HG02884 (cell line): Measurements from ENCODE around the gene NXN.
"Not testable (repeated sequence)": the region's sequence is repeated elsewhere in the genome, so short reads cannot be mapped to it uniquely, and the experiment has no call there.

Source experiments
- ATAC-seq: cut with Tn5 transposase; IDR thresholded peaks from one replicate; pipeline ENCODE4 v1.9.1; 2021; ENCODE audit warnings: mild to moderate bottlenecking, moderate library complexity; ENCODE audit not compliant: unreplicated experiment

Gene NXN

GRCh38 chr17:981292-981658, 1.7 kb upstream of the NXN start:
- ATAC-seq = no peak

- ATAC-seq = no peak
Observed at GRCh38 chr17:980406-981291, 1.1 kb upstream of the NXN start.

GRCh38 chr17:979212-979538, 401 bp downstream of the NXN start:
- ATAC-seq = no peak

GRCh38 chr17:978103-979093, 1.2 kb downstream of the NXN start:
- no peak for ATAC-seq

- no peak for ATAC-seq
Observed at GRCh38 chr17:977166-977565, 2.4 kb downstream of the NXN start.

- ATAC-seq = no peak
Observed at GRCh38 chr17:976312-976711, 3.3 kb downstream of the NXN start.

GRCh38 chr17:975371-975915, 4.1 kb downstream of the NXN start:
- ATAC-seq = no peak

GRCh38 chr17:974778-975177, 4.8 kb downstream of the NXN start:
- not testable (repeated sequence) for ATAC-seq

- no peak for ATAC-seq
Observed at GRCh38 chr17:973053-973452, 6.5 kb downstream of the NXN start.

GRCh38 chr17:971861-972260, 7.7 kb downstream of the NXN start:
- not testable (repeated sequence) for ATAC-seq

GRCh38 chr17:970364-970763, 9.2 kb downstream of the NXN start:
- no peak for ATAC-seq

- no peak for ATAC-seq
Observed at GRCh38 chr17:969811-970355, 9.7 kb downstream of the NXN start.

- ATAC-seq = no peak
Observed at GRCh38 chr17:968812-969730, 10.5 kb downstream of the NXN start.

- ATAC-seq = no peak
Observed at GRCh38 chr17:967122-967521, 12.5 kb downstream of the NXN start.

GRCh38 chr17:965311-965989, 14.1 kb downstream of the NXN start:
- ATAC-seq = no peak

GRCh38 chr17:964876-965275, 14.7 kb downstream of the NXN start:
- no peak for ATAC-seq

GRCh38 chr17:962670-963069, 16.9 kb downstream of the NXN start:
- ATAC-seq = no peak

- no peak for ATAC-seq
Observed at GRCh38 chr17:962166-962565, 17.4 kb downstream of the NXN start.

GRCh38 chr17:958712-959451, 20.7 kb downstream of the NXN start:
- no peak for ATAC-seq
